NCI-H1105 (cell line): ENCODE data around the gene CASKIN1.

Experiments
- DNase-seq: peaks from one replicate; lab custom pipeline; 2025; lab: John Stamatoyannopoulos, UW

CASKIN1 gene

DNA sequence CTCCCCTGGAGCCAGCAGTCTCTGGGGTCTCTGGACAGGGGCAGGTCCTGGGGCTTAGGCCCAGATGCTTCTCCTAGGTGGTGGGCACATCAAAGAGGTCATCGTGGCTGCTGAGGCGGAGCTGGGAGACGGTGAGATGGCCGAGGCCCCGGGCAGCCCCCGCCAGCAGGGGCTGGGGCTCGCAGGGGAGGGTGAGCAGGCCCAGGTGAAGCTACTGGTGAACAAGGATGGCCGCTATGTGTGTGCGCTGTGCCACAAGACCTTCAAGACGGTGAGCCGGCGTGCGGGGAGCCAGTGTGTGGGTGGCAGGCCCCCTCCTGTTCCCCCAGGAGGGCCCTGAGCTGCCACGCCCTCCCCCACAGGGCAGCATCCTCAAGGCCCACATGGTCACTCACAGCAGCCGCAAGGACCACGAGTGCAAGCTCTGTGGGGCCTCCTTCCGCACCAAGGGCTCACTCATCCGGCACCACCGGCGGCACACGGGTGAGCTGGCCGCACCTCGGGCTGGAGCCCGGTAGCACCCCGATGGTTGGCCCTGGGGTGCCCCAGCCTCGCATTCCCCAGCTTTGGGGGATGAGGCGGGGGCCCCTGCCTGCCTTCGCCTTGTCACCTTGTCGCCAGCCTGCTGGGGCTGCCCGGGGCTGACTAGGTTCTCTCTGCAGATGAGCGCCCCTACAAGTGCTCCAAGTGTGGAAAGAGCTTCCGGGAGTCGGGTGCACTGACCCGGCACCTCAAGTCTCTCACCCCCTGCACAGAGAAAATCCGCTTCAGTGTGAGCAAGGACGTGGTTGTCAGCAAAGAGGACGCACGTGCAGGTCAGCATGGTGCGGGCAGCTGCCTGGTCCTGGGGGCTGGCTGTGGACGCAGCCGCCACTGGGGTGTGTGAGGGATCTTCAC, 35.9 kb upstream of the CASKIN1 start:
- DNase-seq = no peak

GRCh38 chr16:2231016-2231931, 34.9 kb upstream of the CASKIN1 start:
- DNase-seq = no peak

DNA sequence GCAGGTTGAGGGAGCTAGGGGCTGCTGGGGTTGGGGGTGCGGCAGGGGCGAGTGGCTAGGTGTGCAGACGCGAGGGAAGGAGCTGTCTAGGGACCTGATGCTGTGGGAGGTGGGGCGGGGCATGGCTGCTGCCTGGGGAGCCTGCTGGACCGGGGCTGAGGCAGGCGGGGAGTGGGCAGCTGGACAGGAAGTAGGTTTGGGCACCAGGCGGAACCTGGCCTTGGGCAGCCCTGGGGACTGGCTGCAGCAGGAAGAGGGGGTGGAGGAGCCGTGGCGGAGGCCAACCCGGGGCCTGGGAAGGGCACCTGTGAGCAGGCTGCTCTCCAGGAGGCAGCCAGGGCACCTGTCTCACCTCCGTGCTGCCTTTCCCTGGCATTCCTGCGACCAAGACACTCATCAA, 34.0 kb upstream of the CASKIN1 start:
- no peak for DNase-seq

- no peak for DNase-seq
Measured at GRCh38 chr16:2229632-2230250, 33.3 kb upstream of the CASKIN1 start.

DNA sequence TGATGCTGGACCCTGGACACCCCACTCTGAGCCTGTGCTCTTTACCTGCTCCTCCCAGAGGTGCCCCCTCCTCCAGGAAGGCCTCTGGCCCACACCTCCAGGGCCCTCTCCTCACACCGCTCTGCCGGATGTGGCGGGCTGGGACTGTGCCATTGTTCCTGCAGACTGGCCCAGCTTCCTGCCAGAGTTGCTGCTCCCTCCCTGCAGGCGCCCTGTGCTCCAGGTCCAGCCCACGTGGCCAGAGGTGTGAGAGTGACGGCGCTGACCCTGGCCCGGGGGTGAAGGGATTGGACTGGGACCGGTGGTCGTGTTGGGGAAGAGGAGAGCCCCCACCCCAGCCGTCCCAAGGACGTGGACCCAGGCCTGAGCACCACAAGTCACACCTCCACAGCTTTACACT, 32.7 kb upstream of the CASKIN1 start:
- DNase-seq = no peak

DNA sequence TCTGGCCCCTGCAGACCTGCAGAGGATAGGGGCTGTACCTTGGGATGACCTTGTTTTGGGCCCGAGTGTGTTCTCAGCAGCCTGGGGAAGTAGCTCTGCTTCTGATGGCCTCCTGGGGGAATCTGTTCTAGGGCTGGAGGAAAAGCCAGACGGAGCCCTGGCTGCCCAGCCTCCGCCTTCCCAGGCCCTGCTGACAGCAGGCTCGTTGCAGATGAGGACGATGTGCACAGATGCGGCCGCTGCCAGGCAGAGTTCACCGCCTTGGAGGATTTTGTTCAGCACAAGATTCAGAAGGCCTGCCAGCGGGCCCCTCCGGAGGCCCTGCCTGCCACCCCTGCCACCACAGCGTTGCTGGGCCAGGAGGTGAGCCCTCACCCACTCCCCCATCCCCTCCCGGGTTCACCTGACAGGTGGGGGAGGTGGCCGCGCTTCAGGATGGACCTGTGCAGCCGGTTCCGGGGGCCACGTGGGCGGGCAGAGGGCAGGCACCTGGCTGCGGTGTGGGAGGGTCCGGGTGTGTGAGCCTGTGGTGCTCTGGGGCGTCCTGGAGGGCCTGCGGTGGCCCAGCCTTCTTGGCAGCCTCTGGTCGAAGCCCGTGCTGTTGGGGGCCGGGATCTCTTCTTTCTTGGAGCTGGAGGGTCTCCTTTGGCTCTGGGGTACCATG, 31.9 kb upstream of the CASKIN1 start:
- no peak for DNase-seq

DNA sequence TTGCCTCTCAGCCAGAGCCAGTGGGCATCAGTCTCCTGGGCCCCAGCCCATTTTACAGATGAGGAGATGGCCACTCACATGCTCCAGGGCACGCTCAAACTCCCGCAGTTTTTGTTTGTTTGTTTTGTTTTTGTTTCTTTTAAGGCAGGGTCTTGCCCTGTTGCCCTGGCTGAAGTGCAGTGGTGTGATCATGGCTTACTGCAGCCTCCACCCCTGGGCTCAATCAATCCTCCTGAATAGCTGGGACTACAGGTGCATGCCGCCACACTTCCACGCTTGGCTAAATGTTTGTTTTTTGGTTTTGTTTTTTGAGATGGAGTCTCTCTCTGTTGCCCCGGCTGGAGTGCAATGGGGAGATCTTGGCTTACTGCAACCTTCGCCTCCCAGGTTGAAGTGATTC, 30.5 kb upstream of the CASKIN1 start:
- no peak for DNase-seq

DNA sequence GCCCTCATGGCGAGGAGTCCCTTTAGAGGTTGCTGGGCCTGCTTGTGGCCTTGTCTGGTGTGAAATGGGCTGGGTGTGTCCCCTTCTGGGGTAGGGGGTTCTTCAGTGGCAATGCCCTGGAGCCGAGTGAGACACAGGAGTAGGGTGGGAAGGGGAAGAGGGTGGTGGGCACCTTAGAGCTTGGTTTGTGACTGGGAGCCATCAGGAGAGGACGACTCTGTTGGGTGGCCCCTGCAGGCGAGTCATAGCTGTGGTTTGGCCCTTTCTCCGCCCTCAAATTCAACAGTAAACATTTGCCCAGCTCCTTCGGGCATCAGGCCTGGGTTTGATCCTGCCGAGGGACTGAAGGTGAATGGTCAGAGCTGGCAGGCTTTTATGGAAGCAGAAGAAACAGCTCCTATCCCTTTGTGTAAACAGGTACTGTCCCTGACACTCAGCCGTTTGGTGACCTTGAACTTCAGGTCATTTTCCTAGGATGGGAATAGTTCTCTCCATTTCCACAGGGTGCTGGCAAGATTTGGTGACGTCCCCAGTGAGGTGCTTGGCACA, 29.9 kb upstream of the CASKIN1 start:
- DNase-seq = no peak

DNA sequence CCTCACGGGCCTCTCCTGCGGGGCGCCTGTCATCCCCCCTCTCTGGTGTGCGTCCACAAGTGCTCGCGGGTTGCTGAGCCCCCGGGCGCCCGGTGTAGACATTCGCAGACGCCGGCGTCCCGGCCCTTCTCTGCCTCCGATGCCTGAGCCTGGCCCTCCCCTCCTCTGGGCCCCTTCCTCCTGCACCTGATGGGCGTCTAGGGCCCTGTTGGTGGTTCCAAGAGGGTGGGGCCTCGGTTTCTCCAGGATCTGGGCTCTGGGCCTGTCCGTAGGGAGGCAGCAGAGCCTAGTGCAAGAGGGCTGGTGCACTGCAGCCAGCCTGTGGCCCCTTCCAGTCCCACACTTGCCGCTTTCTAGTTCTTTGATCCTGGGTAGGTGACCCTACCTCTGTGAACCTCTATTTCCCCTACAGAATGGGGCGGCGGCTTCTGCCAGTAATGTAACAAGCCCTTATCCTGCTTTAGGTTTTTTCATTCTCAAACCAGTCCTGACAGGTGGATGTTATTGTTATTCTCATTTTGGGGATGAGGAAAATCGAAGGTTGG, 27.6 kb upstream of the CASKIN1 start:
- no peak for DNase-seq

- DNase-seq = peak; percentile 93
Measured at GRCh38 chr16:2223221-2223941, 27.0 kb upstream of the CASKIN1 start, which contains the start of gene E4F1. TSS of gene E4F1 (plus strand) at chr16:2223591. CDS start at chr16:2223614, 23 bp downstream.

GRCh38 chr16:2216330-2216729, 19.9 kb upstream of the CASKIN1 start:
- DNase-seq = no peak

- no peak for DNase-seq
Measured at GRCh38 chr16:2214719-2214968, 18.2 kb upstream of the CASKIN1 start, which contains the start of gene PGP. TSS of gene PGP (minus strand) at chr16:2214840. CDS start at chr16:2214777, 63 bp downstream.

- no peak for DNase-seq
Measured at GRCh38 chr16:2213817-2214718, 17.7 kb upstream of the CASKIN1 start.

DNA sequence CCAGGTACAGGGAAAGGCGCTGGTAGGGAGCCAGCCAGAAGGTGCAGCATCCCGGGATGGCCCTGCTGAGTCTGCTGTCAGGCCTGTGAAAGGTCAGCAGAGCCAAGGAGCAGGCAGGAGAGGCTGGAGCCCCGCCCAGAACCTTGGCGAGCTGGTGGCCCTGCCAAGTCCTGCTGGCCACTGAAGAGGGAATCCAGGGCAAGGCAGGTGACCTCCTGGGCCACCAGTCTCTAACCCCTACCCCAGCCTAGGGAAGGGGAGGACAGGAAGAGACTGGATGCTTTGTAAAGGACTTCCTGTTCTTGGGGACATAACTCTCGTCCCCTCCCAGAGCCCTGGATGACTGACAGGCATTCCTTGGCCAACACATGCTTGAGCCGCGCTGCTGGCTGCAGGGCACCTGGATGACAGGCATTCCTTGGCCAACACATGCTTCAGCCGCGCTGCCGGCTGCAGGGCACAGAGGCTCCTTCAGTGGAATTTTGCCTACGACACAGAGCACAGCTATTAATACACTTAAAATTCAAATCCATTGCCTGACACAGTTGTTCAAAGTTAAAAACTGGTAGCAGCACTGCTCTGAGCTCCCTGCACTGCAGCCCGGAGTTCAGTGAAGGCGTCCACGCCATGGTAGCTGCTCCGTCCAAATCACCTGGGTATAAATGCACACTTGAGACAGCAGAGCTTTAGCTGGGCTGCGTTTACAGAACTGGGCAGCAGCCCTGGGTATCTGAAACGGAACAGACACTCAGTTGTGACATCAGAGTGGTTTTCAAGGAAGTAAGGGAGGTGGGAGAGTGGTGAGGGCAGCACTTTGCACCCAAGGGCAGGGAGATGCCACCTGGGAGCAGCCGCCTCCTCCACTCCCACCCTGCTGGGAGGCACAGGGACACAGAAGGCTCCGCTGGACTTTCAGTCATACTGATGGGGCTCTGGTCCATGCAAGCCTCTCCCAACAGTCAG, 16.2 kb upstream of the CASKIN1 start:
- DNase-seq = no peak

GRCh38 chr16:2211923-2212347, 15.5 kb upstream of the CASKIN1 start:
- no peak for DNase-seq

DNA sequence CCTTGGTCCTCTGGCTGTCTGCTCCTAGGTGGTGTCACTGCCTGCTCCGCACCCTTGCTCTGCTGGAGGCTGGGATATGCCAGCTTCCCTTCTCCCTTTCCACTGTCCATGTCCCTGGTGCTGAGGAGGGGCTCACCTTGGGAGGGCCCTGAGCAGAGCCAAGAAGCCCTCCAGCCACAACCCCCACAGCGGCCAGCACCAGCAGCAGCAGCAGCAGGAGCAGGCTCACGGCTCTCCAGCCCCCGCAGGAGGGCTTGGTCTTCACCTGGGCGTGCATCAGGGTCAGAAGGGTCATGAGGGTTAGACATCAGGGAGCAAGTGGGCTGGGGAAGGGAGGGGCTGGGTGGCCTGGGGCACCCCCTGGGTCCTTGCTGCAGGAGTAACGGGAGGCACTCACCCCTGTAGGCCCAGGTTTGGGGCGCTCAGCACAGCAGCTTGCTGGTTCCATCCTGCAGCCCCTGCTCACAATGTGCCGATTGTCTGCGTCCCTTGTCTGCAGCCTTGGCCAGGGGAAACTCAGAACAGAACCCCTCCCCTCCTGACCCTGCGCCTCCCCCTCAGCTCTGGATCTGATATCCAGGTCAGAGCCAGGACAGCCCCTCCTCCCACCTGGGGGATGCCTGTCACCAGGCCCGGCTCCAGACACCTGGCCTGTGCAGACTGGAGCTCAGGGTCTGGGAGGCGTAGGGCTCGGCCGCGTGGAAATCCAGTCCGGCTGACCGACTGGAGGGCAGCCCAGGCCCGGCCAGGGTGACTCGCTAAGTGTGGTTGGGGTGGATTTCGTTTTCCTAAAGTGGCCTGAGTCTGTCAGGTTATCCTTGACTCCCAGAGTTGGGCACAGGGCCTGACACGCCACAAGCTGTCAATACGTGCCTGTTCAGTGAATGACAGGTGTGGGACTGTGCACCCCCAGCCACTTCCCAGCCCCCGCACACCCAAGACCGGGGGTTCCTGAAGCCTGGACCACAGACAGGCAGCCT, 14.3 kb upstream of the CASKIN1 start, which contains the start of gene BRICD5:
Gene BRICD5 (minus strand): TSS at position 478 of the 980 bp plus-strand sequence. CDS start 30 bp downstream, at position 448.
- DNase-seq = no peak

DNA sequence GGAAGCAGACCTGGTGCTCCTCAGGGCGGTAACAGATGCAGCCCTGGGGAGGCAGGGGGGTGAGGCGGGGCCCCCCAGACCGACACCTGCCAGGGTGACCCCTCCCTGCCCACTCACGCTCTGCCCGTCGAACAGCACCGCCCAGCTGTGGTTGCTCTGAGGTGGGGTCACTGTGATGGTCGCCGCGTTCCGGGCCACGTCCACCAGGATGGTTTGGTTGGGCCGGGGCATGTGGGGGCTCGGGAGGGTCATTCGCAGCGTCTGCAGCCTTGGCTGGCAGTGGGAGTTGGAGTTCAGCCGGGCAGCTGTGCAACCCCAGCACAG, 13.6 kb upstream of the CASKIN1 start:
- DNase-seq = no peak
